Measurements from ENCODE around the gene SKOR1. TPM values are rescaled to one million over a fixed set of nuclear protein-coding genes. Genes with fewer than 3 reads are reported as not detected.

SKOR1 gene
- total and polyA plus RNA-seq, 2 of the 8 experiments (the other 6 are each of a cell fraction or from before 2014, with no cell fraction given), result 0.03 to 0.11 TPM

- H4K8ac ChIP-seq (ENCODE audit: extremely low read depth, insufficient read depth, low read length), result no peak overlapping the region
- H3K9ac ChIP-seq (replicated peaks in 1 of 4; ENCODE audit: extremely low read depth in 1 of 4, low read depth in 3 of 4, low read length in 3 of 4), result no peak overlapping the region
- H2AFZ ChIP-seq (ENCODE audit: low read length), result no peak overlapping the region
- H3K9me3 ChIP-seq (ENCODE audit: insufficient read depth in 2 of 2, low read depth in 1 of 2, low read length in 1 of 2), result no peaks in the 10 kb centered on the region
- no peak overlapping the region for H3K56ac ChIP-seq (replicated peaks; ENCODE audit: insufficient read length, low read depth, low read length)
- H3K4me3 ChIP-seq (ENCODE audit: extremely low read depth in 1 of 4, insufficient read depth in 2 of 4, low read depth in 3 of 4, low read length in 4 of 4), result no peak overlapping the region
- no peaks in the 10 kb centered on the region for H3K4me1 ChIP-seq (replicated peaks in 1 of 4; ENCODE audit: control insufficient read depth in 3 of 4, insufficient read depth in 4 of 4, low read length in 3 of 4)
- no peak overlapping the region for H2BK15ac ChIP-seq (ENCODE audit: low read length)
- ChIA-PET CTCF (ENCODE audit: partially characterized antibody) (interaction anchor here (0.6 to 1.4 kb wide), 3 partner anchors 10 to 259 kb away, joined by 3 to 4 read pairs (median 4); no protein-coding TSS in a partner anchor), POLR2A (ENCODE audit: partially characterized antibody) (interaction anchor here (1.4 kb wide), 1 partner anchor 10 kb away, joined by 8 read pairs; no protein-coding TSS in a partner anchor)
- 93% methylated on average over 3 of the region's 3 CpGs; no CpG with 5 or more reads in 1 of the 2 experiments for WGBS, 2 experiments (ENCODE audit: extremely low coverage in 1 of 2, insufficient coverage in 1 of 2, insufficient read length in 1 of 2, insufficient replicate concordance in 2 of 2, low coverage in 1 of 2, low lambda C conversion rate in 2 of 2, missing lambda C conversion rate in 1 of 2)
- no peak overlapping the region for H3K14ac ChIP-seq (ENCODE audit: insufficient read length)
- no peaks in the 10 kb centered on the region for H3K79me1 ChIP-seq (ENCODE audit: low read depth, low read length)
- no peaks in the 10 kb centered on the region for H3K23me2 ChIP-seq (ENCODE audit: low read depth, low read length)
- H2AK5ac ChIP-seq (ENCODE audit: low read depth, low read length), result no peak overlapping the region
- no peaks in the 10 kb centered on the region for H3K79me2 ChIP-seq (ENCODE audit: control insufficient read depth in 1 of 2, insufficient read depth in 2 of 2, low read length in 2 of 2)
- H3K36me3 ChIP-seq (ENCODE audit: control insufficient read depth in 2 of 4, insufficient read depth in 4 of 4, low read length in 3 of 4), result no peaks in the 10 kb centered on the region
- no peak overlapping the region for H4K91ac ChIP-seq (replicated peaks; ENCODE audit: insufficient read length, low read length)
- H3K18ac ChIP-seq (ENCODE audit: extremely low read depth, low read length), result no peak overlapping the region
- no peak overlapping the region for H3K23ac ChIP-seq (ENCODE audit: insufficient read length)
- H2BK20ac ChIP-seq (ENCODE audit: low read length), result no peak overlapping the region
- no peak overlapping the region for H3K27ac ChIP-seq (ENCODE audit: low read depth, low read length)
- no peak overlapping the region for H2BK120ac ChIP-seq (replicated peaks; ENCODE audit: low read depth, low read length)
- H2BK12ac ChIP-seq (ENCODE audit: low read depth, low read length), result no peak overlapping the region; the same call in 1 of the 2 replicates
- DNase-seq (ENCODE audit: low read depth in 1 of 2, low spot score in 2 of 2) (no peak), FAIRE-seq (no peak)
- TF ChIP-seq, protein P1, sequence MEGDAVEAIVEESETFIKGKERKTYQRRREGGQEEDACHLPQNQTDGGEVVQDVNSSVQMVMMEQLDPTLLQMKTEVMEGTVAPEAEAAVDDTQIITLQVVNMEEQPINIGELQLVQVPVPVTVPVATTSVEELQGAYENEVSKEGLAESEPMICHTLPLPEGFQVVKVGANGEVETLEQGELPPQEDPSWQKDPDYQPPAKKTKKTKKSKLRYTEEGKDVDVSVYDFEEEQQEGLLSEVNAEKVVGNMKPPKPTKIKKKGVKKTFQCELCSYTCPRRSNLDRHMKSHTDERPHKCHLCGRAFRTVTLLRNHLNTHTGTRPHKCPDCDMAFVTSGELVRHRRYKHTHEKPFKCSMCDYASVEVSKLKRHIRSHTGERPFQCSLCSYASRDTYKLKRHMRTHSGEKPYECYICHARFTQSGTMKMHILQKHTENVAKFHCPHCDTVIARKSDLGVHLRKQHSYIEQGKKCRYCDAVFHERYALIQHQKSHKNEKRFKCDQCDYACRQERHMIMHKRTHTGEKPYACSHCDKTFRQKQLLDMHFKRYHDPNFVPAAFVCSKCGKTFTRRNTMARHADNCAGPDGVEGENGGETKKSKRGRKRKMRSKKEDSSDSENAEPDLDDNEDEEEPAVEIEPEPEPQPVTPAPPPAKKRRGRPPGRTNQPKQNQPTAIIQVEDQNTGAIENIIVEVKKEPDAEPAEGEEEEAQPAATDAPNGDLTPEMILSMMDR (IDR thresholded peaks at IDR 0.05; ENCODE audit: control extremely low read depth in 1 of 3, insufficient read depth in 1 of 3, low read depth in 1 of 3, low read length in 3 of 3), result peak in 1 of 3 experiments; percentile 3; a peak in 1 of 4 replicates
- no peak for TF ChIP-seq CTBP2 (IDR thresholded peaks at IDR 0.05; ENCODE audit: borderline replicate concordance, insufficient read depth, insufficient read length, low read length)
- H2BK5ac ChIP-seq (ENCODE audit: low read depth, low read length), result no peak overlapping the region
- no peak overlapping the region for H3K4ac ChIP-seq (replicated peaks; ENCODE audit: insufficient read length, low read depth, low read length)
- no peak overlapping the region for H3K4me2 ChIP-seq (ENCODE audit: insufficient read depth in 1 of 2, low read depth in 2 of 2, low read length in 2 of 2)
- no peaks in the 10 kb centered on the region for H4K20me1 ChIP-seq (replicated peaks in 1 of 2; ENCODE audit: control insufficient read depth in 1 of 2, insufficient read depth in 2 of 2, low read length in 2 of 2)
- no peak overlapping the region for H4K5ac ChIP-seq (ENCODE audit: insufficient read length, low read depth, low read length)
- H3K27me3 ChIP-seq (replicated peaks in 1 of 4; ENCODE audit: control insufficient read depth in 3 of 4, extremely low read depth in 1 of 4, insufficient read depth in 3 of 4, low read length in 3 of 4), result no peaks in the 10 kb centered on the region
These were observed 48.5 kb downstream of the SKOR1 start for GRCh38 chr15:67873777-67874176.
